Esophagus muscularis mucosa (tissue), 4 donors: Measurements from ENCODE around the gene GNB1. TPM values are rescaled to one million over a fixed set of nuclear protein-coding genes. Genes with fewer than 3 reads are reported as not detected.

Experiments
- DNase-seq: peaks from one replicate; pipeline ENCODE4 v3.0.0-alpha.2; 2017; ENCODE audit errors: extremely low spot score
- H3K27ac ChIP-seq, 4 donors: fragments of 200-600 bp; sonication (generic); replicated peaks in 1 of 4; 1 replicate in 3 of 4; 2 replicates in 1 of 4; pipeline ENCODE4 v1.5.1; 2016 to 2019; ENCODE audit warnings: mild to moderate bottlenecking in 1 of 4
- H3K27me3 ChIP-seq, 4 donors: fragments of 200-600 bp; sonication (generic); one replicate each; pipeline versions ENCODE4 v1.5.1 to v1.6.0; 2016 to 2019
- H3K36me3 ChIP-seq, 4 donors: fragments of 200-600 bp; sonication (generic); one replicate each; pipeline ENCODE4 v1.5.1; 2016 to 2019
- H3K4me1 ChIP-seq, 4 donors: fragments of 200-600 bp; sonication (generic); one replicate each; pipeline ENCODE4 v1.5.1; 2016 to 2019
- H3K4me3 ChIP-seq, 4 donors: fragments of 200-600 bp; sonication (generic); 1 replicate in 2 of 4; 2 replicates in 2 of 4; pipeline ENCODE4 v1.5.1; 2016 to 2019; ENCODE audit warnings: mild to moderate bottlenecking in 4 of 4, moderate library complexity in 1 of 4
- H3K9me3 ChIP-seq, 4 donors: fragments of 200-600 bp; sonication (generic); 1 replicate in 3 of 4; 2 replicates in 1 of 4; pipeline ENCODE4 v1.5.1; 2016 to 2019
- EP300 ChIP-seq: sonication (generic); formaldehyde crosslinking; IDR thresholded peaks from one replicate; pipeline ENCODE4 v1.6.1; 2017; ENCODE audit warnings: antibody characterized with exemption
- POLR2A ChIP-seq: fragments of 450-650 bp; IDR thresholded peaks from one replicate; pipeline ENCODE4 v1.6.1; 2017; ENCODE audit warnings: antibody characterized with exemption, moderate library complexity, mild to moderate bottlenecking, low read depth
- POLR2AphosphoS5 ChIP-seq, 2 donors: sonication (generic); formaldehyde crosslinking; IDR thresholded peaks; one replicate each; pipeline ENCODE4 v1.6.1; 2017; ENCODE audit warnings: antibody characterized with exemption in 2 of 2
- WGBS: methylation state at CpG from one replicate; pipeline ENCODE4 v1.1.5; 2018; 5-methylcytosine and 5-hydroxymethylcytosine counted together
- intact Hi-C: fragments of 100-400 bp; cut with DNase I; formaldehyde crosslinking; loops from one replicate; pipeline ENCODE4 v1.15.1; 2023
- total RNA-seq, 4 donors: library from RNA; depleted of rRNA; stranded (reverse); fragments of >200 nt; gene quantifications; one replicate each; pipeline versions ENCODE4 v1.1.0 to v1.2.1, GENCODE V29; 2016
- TF ChIP-seq, protein P1 (sequence below), 3 experiments: fragments of 200-600 bp in 2 of 3; fragments of 450-650 bp in 1 of 3; sonication (generic) in 2 of 3; IDR thresholded peaks; one replicate each; pipeline ENCODE4 v1.5.1; 2017 to 2019; ENCODE audit warnings: antibody characterized with exemption in 3 of 3, mild to moderate bottlenecking in 2 of 3, moderate library complexity in 1 of 3

GNB1 gene
- total RNA-seq, 4 donors from 2014 or later = 124 to 166 (median 161) TPM

DNA sequence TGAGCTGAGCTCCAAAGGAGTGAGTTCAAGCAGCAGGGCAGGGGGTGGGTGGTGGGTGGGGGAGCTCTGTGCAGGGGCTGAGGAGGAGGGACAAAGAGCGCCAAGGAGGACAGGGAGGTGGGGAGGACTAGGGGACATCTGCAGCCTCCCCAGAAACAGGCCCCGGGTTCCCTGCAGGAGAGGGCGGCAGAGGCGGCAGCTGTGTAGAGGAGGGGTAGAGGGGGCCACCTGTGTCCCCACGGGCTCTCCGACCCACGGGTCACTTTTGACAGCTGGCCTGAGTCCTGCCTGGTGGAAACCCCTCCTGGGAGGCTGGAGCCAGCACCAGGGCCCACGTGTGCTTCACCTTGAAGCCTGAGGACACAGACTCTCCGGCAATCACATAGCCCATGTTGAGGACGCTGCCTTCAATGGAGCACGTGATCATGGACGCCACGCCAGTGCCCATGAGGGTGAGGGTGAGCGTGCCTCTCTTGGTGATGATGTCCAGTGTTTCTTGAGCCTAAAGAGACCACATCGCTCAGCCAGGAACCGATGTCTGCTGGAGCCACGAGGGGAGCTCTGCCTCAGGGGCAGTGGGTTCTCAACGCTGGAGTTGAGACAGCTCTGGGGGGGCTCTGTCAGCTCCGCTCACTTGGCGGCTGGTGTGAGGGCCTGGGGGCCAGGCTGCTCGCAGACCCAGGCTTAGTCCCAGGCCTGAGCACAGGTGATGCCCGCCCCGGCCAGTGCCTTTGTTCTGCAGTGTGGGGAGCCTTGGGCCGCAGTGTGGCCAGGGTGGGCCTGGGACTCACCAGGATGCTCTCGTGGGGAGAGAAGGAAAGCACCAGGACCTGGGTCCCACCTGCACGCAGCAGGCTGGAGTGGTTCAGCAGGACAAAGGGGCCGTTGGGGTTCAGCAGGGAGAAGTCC is 34.8 kb upstream of the GNB1 start:
- intact Hi-C loops = no loop called here
- Histone ChIP-seq H3K9me3 (no peaks in the 10 kb centered on the region), H3K36me3 (no peaks in the 10 kb centered on the region), H3K4me1 (peaks cover 0 to 11% (median 3%) of the 10 kb centered on the region in 4 donors), H3K27me3 (peaks cover 0 to 19% (median 0%) of the 10 kb centered on the region in 4 donors), H3K4me3 (no peak overlapping the region), H3K27ac (no peak overlapping the region)
- TF ChIP-seq, protein P1, sequence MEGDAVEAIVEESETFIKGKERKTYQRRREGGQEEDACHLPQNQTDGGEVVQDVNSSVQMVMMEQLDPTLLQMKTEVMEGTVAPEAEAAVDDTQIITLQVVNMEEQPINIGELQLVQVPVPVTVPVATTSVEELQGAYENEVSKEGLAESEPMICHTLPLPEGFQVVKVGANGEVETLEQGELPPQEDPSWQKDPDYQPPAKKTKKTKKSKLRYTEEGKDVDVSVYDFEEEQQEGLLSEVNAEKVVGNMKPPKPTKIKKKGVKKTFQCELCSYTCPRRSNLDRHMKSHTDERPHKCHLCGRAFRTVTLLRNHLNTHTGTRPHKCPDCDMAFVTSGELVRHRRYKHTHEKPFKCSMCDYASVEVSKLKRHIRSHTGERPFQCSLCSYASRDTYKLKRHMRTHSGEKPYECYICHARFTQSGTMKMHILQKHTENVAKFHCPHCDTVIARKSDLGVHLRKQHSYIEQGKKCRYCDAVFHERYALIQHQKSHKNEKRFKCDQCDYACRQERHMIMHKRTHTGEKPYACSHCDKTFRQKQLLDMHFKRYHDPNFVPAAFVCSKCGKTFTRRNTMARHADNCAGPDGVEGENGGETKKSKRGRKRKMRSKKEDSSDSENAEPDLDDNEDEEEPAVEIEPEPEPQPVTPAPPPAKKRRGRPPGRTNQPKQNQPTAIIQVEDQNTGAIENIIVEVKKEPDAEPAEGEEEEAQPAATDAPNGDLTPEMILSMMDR (IDR thresholded peaks at IDR 0.05) = no peak
- TF ChIP-seq POLR2AphosphoS5 (IDR thresholded peaks at IDR 0.05) (no peak), POLR2A (no peak), EP300 (no peak)
- 68% methylated on average over 10 of the region's 27 CpGs for WGBS
- DNase-seq = no peak

DNA sequence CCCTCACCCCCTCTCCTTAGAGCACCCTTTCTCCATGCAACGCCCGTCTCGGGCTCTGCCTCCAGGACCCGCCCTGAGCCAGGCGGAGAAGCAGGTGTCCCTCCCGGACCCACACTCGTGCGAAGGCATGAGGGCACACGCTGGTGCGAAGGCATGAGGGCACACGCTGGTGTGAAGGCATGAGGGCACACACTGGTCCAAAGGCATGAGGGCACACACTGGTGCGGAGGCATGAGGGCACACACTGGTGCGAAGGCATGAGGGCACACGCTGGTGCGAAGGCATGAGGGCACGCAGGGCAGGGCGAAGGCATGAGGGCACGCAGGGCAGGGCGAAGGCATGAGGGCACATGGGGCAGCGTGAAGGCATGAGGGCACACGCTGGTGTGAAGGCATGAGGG is 34.0 kb upstream of the GNB1 start:
- WGBS = 91% methylated on average over 21 of the region's 21 CpGs
- Histone ChIP-seq H3K4me3 (no peak overlapping the region), H3K27me3 (peaks cover 0 to 19% (median 0%) of the 10 kb centered on the region in 4 donors), H3K27ac (no peak overlapping the region), H3K36me3 (no peaks in the 10 kb centered on the region), H3K9me3 (no peaks in the 10 kb centered on the region), H3K4me1 (peaks cover 1 to 13% (median 5%) of the 10 kb centered on the region in 4 donors)
- TF ChIP-seq, protein P1 (IDR thresholded peaks at IDR 0.05) = no peak
- TF ChIP-seq EP300 (no peak), POLR2AphosphoS5 (IDR thresholded peaks at IDR 0.05) (no peak), POLR2A (no peak)
- DNase-seq = no peak
- intact Hi-C loops = no loop called here

DNA sequence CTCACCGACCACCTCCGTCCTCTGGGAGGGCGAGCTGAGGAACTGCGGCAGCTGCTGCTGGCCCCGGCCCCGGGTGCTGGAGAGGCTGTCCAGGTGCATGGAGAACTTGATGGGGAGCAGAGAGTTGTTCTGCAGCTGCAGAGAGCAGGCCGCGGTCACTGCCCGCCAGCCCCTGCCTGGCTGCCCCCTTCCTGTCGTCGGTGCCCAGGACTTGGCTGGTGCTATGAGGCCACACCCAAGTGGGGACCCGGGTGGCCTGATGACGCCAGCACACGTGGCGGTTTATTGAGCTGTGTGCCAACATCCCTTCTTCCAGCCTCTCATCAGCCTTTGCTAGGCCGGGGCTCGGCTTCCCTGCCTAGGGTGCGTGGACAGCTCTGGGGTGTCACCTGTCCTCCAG is 33.5 kb upstream of the GNB1 start:
- Histone ChIP-seq H3K4me3 (no peak overlapping the region), H3K36me3 (no peaks in the 10 kb centered on the region), H3K27ac (no peak overlapping the region), H3K27me3 (peaks cover 0 to 19% (median 0%) of the 10 kb centered on the region in 4 donors), H3K9me3 (no peaks in the 10 kb centered on the region), H3K4me1 (peaks cover 5 to 18% (median 9%) of the 10 kb centered on the region in 4 donors)
- WGBS = 47% methylated on average over 14 of the region's 18 CpGs
- intact Hi-C loops = no loop called here
- TF ChIP-seq POLR2AphosphoS5 (IDR thresholded peaks at IDR 0.05) (no peak), POLR2A (no peak), EP300 (no peak)
- TF ChIP-seq, protein P1 (IDR thresholded peaks at IDR 0.05) = no peak
- DNase-seq = no peak

- Histone ChIP-seq H3K27ac (no peak overlapping the region), H3K27me3 (peaks cover 0 to 11% (median 0%) of the 10 kb centered on the region in 4 donors), H3K36me3 (no peaks in the 10 kb centered on the region), H3K4me1 (peaks cover 16 to 22% (median 19%) of the 10 kb centered on the region in 4 donors), H3K4me3 (no peak overlapping the region), H3K9me3 (no peaks in the 10 kb centered on the region)
- intact Hi-C loops = no loop called here
- 77% methylated on average over 13 of the region's 29 CpGs for WGBS
- DNase-seq = no peak
- no peak for TF ChIP-seq POLR2A
- no peak for TF ChIP-seq EP300
- no peak for TF ChIP-seq POLR2AphosphoS5 (IDR thresholded peaks at IDR 0.05)
- TF ChIP-seq, protein P1 (IDR thresholded peaks at IDR 0.05) = no peak
These were observed 32.3 kb upstream of the GNB1 start for GRCh38 chr1:1922956-1923833.
